Activated CD4-positive, alpha-beta T cell treated with anti-CD3 and anti-CD28 coated beads, Interleukin-2, amount 50 U/mL, for 24 hours (primary cell): ENCODE results near the gene DSTYK.
A peak's percentile ranks its signal among the peaks of the same experiment; 100 is the strongest.
"Not testable (repeated sequence)": the region's sequence is repeated elsewhere in the genome, so short reads cannot be mapped to it uniquely, and the experiment has no call there.

Experiments used
- DNase-seq, 2 donors: peaks; one replicate each; pipeline ENCODE4 v3.0.0-alpha.2; 2020; ENCODE audit warnings: low read depth in 1 of 2, low spot score in 1 of 2

Gene DSTYK

GRCh38 chr1:205241366-205242030 lies 30.0 kb upstream of the DSTYK start:
- DNase-seq, result no peak

GRCh38 chr1:205240569-205240968 lies 29.1 kb upstream of the DSTYK start:
- no peak for DNase-seq

- DNase-seq, result no peak
Observed at GRCh38 chr1:205240118-205240517, 28.6 kb upstream of the DSTYK start.

- no peak for DNase-seq
Observed at GRCh38 chr1:205239078-205239477, 27.6 kb upstream of the DSTYK start.

- peak in 1 of 2 donors; percentile 65 for DNase-seq
Observed at GRCh38 chr1:205237526-205238484, 26.3 kb upstream of the DSTYK start.

- no peak for DNase-seq
Observed at GRCh38 chr1:205236951-205237475, 25.5 kb upstream of the DSTYK start.

- DNase-seq, result no peak
Observed at GRCh38 chr1:205236526-205236925, 25.0 kb upstream of the DSTYK start.

GRCh38 chr1:205235951-205236350 lies 24.4 kb upstream of the DSTYK start:
- DNase-seq, result no peak

- not testable (repeated sequence) for DNase-seq
Observed at GRCh38 chr1:205233986-205234385, 22.5 kb upstream of the DSTYK start.

GRCh38 chr1:205232945-205233397 lies 21.5 kb upstream of the DSTYK start:
- no peak for DNase-seq

- DNase-seq, result no peak
Observed at GRCh38 chr1:205232127-205232820, 20.8 kb upstream of the DSTYK start.

- no peak for DNase-seq
Observed at GRCh38 chr1:205230982-205231381, 19.5 kb upstream of the DSTYK start.

GRCh38 chr1:205229916-205230700 lies 18.6 kb upstream of the DSTYK start:
- DNase-seq, result no peak

- peak in 1 of 2 donors; percentile 58 for DNase-seq
Observed at GRCh38 chr1:205229399-205229871, 17.9 kb upstream of the DSTYK start.

- DNase-seq, result no peak
Observed at GRCh38 chr1:205228093-205228521, 16.6 kb upstream of the DSTYK start.

GRCh38 chr1:205227584-205228013 lies 16.1 kb upstream of the DSTYK start, which contains the start of gene TMCC2:
TMCC2 (plus strand) TSS chr1:205227946; CDS start chr1:205228565, 619 bp downstream.
- peak; percentile 54 to 70 for DNase-seq

- no peak for DNase-seq
Observed at GRCh38 chr1:205226868-205227583, 15.5 kb upstream of the DSTYK start.

- no peak for DNase-seq
Observed at GRCh38 chr1:205225901-205226765, 14.6 kb upstream of the DSTYK start.

- DNase-seq, result no peak
Observed at GRCh38 chr1:205224736-205225135, 13.2 kb upstream of the DSTYK start.
